ENCODE results near the gene TMEM87A.
A peak's percentile ranks its signal among the peaks of the same experiment; 100 is the strongest.
"Not testable (repeated sequence)": the region's sequence is repeated elsewhere in the genome, so short reads cannot be mapped to it uniquely, and the experiment has no call there.

Gene TMEM87A
- total RNA-seq, result 113 to 143 reads per million in 2 experiments

DNA sequence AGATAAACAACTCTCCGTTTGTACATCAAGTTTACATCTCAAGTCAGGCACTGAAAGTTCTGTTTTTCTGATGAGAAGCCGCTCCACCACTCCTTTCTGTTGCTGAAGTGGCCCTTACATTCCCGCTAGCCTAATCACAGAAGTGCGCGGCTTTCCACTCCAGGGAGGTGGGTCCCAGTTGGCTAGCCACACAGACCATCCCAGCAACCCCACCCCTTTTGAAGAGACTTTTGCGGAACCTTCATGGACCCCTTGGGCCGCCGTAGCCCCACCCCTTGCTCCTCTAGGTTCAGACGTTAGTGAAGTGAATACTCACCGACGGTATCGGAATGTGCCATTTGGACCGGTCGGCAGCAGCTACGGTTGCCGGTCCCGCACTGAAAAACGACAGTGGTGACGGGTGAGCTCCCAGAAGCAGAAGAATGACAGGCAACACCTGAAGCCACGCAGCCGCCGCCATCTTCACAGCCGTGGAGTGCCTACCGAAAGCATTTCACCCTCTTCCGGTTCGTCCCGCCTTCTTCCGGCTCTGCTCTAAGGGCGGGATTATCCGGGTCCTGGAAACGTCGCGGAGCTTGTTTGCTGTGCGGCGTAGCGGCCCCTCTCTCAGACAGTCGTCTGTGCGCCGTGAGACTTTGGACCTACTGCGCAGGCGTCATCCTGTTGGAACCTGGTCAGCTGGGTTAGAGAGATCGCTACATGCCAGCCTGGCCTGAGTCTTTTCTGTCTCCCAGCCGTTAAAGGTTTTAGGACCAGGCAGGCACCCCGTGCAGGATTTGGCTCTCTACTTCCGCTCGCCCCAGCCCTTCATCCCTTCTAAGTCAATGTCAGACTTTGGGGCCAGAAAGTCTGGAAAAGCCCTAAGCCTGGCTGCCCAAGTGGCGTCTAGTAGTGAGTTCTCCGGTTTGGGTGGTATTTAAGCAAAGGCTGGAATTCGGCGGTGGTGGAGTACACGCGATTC lies at the start of gene TMEM87A, which contains the start of gene GANC:
TMEM87A (minus strand) TSS at position 495 of the 961 bp plus-strand sequence; CDS start at position 460, 35 bp downstream.
GANC (plus strand) TSS at position 263 of the 961 bp plus-strand sequence. CDS start 1,281 bp downstream, outside the sequence.
- DNase-seq (ENCODE audit: low read depth), result peak; percentile 94

DNA sequence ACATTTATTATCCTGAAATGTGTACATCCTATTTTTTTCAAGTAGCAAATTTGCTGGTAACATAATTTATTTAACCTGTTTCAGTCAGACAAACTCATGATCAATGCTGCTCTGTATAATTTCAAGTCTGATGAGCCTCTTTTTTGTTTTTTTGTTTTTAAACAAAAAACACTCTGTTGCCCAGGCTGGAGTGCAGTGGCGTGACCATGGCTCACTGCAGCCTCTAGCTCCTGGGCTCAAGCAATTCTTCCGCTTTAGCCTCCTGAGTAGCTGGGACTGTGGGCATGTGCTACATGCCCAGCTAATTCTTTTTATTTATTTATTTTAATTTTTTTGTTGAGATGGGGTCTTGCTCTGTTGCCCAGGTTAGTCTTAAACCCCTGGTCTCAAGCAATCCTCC lies 46.0 kb upstream of the TMEM87A start:
- no peak for DNase-seq (ENCODE audit: low read depth)

DNA sequence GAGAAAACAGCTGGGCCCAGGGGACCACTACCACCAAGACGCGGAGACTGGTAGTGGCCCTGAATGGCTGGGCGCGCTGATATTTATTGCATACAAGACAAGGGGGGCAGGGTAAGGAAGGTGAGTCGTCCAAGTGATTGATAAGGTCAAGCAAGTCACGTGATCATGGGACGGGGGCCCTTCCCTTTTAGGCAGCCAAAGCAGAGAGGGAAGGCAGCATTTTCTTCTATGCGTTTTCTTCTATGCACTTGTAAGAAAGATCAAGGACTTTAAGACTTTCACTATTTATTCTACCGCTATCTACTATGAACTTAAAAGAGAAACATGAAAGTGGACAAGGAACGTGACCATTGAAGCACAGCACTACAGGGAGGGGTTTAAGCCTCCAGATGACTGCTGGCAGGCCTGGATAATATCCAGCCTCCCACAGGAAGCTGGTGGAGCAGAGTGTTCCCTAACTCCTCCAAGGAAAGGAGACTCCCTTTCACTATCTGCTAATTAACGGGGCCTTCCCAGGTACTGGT lies 43.1 kb upstream of the TMEM87A start:
- DNase-seq (ENCODE audit: low read depth), result not testable (repeated sequence)

DNA sequence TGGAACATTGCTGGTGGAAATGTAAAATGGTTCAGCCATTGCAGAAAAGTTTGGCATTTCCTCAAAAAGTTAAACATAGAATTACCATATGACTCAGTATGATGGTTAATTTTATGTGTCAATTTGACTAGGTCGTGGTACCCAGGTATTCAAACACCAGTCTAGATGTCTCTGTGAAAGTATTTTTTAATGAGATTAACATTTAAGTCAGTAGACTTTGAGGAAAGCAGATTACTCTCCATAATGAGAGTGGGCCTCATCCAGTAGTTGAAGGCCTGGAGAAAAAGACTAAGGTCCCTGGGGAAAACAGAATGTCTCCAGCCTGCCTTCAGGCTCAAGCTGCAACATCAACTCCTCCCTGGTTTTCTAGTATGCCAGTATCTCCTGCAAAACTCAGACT lies 42.3 kb upstream of the TMEM87A start:
- DNase-seq (ENCODE audit: low read depth), result no peak

DNA sequence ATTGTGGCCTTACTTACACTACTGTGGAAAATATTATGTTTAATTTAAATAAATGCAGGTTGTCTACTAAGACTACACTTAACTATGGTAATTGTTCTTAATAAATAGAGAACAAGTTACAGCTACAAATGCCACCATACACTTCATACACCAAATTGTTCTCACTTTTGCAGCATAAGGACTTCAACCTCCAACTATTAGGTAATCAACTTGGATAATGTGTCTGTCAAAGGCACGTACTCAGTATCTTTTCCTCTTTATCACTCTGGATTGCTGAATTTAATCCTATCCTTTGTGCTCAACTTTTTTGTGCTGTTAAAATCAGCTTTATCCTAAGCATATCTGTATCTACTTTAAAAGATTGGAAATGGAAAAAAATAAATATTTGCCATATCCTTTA lies 41.6 kb upstream of the TMEM87A start:
- DNase-seq (ENCODE audit: low read depth), result no peak

- DNase-seq (ENCODE audit: low read depth), result no peak
Observed at GRCh38 chr15:42313463-42313862, 40.2 kb upstream of the TMEM87A start.

DNA sequence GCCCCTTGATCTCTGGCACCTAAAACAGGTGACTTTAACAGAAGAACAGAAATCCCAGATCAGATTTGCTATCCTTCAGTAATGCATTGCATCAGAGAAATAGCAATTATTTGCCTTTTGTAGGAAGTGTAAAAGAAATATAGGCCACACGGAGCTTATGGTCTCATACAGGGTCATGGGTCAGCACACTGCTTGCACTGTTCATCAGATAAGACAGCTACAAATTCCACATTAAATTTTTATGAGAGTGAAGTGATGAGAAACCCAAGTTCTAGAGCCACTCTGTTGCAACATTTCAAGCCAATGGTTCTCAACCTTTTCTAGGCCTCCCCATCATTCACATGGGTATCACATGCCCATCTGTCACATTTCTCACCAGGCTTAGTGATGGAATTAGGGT lies 33.4 kb upstream of the TMEM87A start:
- DNase-seq (ENCODE audit: low read depth), result no peak

- DNase-seq (ENCODE audit: low read depth), result not testable (repeated sequence)
Observed at GRCh38 chr15:42301004-42301403, 27.8 kb upstream of the TMEM87A start.

DNA sequence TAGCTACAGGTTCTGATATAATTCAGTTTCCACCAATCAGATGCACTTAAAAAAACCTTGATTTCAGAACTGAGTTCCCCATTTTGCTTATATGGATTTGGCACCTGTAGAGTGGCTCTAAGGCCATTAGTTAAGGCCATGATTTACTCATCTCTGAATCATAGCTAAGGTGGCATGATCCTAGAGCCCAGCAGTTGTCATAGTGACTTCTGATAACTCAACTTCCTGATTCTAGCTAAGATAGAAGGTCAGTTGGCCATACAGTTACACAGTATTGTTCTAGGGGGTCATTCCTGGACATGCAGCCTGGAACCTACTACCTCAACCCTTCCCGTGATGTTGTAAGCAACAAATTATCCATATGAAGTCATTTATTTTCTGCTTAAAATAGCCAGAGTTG lies 15.9 kb upstream of the TMEM87A start:
- no peak for DNase-seq (ENCODE audit: low read depth)

GRCh38 chr15:42287931-42288330 lies 14.7 kb upstream of the TMEM87A start:
- no peak for DNase-seq (ENCODE audit: low read depth)

- DNase-seq (ENCODE audit: low read depth), result no peak
Observed at GRCh38 chr15:42286445-42287029, 13.3 kb upstream of the TMEM87A start.

DNA sequence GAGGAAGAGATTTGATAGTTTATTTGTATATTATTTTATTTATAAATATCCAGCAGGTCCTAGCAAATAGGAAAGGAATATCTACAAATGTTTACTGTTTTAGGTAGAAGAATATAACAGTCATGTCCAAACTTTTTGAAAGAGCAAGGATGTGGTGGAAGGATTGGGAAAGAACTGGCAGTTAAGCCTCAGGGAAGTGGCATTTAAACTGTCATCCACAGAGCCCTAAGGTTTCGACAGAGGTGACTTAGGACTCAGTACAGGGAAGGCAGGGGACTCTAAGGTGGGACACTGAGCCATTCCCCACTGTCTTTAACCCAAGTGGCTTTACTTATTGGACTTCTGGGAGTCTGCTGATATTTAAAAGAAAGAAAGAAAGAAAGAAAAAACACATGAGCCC lies 11.8 kb upstream of the TMEM87A start:
- no peak for DNase-seq (ENCODE audit: low read depth)

DNA sequence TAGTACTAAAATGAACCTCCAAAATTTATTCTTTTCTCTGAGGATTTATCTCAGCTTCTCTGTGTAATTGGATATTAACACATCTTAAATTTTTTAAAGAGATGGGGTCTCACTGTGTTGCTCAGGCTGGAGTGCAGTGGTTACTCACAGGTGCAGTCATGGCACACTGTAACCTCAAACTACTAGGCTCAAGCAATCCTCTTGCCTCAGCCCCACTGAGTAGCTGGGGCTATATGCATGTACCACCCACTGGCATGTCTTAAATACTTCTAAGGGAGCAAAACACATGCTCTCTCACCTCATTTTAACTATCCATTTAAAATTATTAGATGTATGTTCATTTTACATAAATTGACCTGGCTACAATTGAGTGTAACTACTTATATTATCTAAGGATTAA lies 11.3 kb upstream of the TMEM87A start:
- DNase-seq (ENCODE audit: low read depth), result no peak

GRCh38 chr15:42283671-42284070 lies 10.4 kb upstream of the TMEM87A start:
- no peak for DNase-seq (ENCODE audit: low read depth)

GRCh38 chr15:42282926-42283325 lies 9.7 kb upstream of the TMEM87A start:
- DNase-seq (ENCODE audit: low read depth), result no peak

DNA sequence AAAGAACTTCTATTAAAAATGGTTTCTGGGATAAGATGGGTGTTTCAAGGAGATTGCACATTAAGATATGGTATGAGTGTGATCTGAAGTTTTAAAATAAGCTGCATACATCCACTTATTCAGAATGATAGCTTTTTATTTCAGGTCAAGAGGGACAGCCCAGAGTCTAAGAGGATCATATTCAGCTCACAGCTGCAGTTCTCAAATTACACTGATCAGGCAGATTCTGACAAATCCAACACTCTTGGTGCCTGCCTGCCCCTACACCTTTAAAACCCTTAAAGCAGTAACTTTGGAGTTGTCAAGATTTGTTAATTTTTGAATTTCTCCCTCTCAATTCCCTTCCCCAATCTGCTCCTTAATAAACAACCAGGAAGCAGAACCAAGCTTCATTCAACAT lies 9.1 kb upstream of the TMEM87A start:
- DNase-seq (ENCODE audit: low read depth), result no peak

GRCh38 chr15:42279234-42279723 lies 6.0 kb upstream of the TMEM87A start:
- no peak for DNase-seq (ENCODE audit: low read depth)

DNA sequence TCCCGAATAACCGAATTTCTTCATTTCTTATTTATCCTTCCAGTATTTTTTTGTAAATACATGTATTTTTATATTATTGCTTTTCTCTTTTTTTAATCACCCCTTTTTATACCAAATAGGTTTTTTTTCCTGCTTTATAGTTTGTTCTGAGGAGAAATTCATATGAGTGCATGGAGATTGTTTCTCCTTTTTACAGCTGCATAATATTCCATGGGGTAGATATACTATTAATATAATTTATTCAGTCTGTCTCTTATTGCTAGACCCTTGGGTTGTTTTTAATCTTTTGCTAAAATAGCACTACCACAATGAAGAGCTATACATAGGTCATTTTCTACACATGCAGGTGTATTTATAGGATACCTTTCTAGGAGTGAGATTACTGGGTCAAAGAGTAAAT lies 3.5 kb upstream of the TMEM87A start:
- DNase-seq (ENCODE audit: low read depth), result no peak

DNA sequence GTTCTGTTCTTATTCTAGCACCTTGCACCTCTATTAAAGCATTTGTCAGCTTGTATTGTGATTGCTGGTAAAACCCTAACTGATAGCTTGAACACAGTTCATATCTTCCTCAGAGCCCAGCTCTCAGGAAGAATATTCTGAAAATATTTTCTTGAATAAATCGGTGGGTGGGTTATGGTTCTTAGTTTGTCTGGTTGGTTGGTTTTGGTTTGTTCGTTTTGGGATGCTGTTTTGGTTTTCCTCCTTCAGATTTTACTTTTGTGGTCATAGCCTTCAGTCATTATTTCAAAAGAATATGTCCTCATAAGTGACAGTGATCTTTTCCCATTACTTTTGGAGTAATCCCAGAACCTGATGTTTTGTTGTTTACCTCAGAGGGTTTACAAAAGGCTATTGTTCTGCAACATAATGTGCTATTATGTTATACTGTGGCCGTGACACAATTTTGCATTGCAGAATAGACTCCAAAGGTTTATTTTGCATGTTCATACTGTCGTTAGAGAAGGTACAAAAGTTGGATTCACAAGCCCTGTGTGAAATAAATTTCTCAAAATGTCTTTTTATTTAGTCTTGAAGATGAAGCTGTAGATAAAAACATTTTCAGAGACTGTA lies 2.7 kb upstream of the TMEM87A start:
- no peak for DNase-seq (ENCODE audit: low read depth)

- DNase-seq (ENCODE audit: low read depth), result no peak
Observed at GRCh38 chr15:42274702-42274989, 1.4 kb upstream of the TMEM87A start.

DNA sequence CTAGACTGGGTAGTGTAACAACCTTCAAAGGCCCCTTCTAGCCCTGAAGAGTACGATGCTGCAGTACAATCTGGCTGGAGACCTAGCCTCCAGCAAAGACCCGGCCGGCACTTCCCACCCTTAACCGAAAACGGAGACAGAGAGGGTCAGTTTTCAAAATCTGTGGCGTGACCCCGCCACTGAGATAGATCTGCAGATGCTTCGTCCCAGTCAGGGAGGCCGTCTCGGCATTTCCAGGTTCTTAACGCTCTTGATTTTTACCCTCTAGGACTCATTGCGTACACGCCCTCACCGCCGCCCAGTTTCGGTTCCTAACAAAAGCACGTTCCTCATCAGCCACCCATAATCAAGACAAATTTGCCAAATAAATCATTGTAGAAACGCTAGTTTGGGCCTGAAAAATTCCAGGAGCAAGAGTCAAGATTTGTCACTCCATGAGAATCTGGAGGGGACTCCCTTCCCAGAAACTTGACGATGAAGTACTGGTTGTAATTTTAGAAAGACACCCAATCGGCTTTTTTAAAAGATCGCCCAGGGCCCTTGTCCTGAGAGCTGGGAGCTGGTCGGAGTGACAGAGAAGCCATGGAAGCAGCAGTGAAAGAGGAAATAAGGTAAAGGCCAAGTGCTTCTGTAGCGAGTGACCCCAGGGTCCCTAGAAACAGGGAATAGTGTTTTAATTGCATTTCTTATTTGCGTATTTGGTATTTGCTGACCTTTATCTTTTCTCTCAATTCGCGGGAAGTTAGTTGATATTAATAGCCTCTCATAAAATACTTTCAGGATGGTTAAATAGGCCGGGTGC lies 868 bp upstream of the TMEM87A start:
- DNase-seq (ENCODE audit: low read depth), result peak; percentile 37

- no peak for DNase-seq (ENCODE audit: low read depth)
Observed at GRCh38 chr15:42270996-42271395, 2.2 kb downstream of the TMEM87A start.

All from T follicular helper cell (primary cell).